ENCODE data around the gene PDE9A. TPM values are rescaled to one million over a fixed set of nuclear protein-coding genes. Genes with fewer than 3 reads are reported as not detected.
A peak's percentile ranks its signal among the peaks of the same experiment; 100 is the strongest.

Gene PDE9A
- total RNA-seq, 1 donor from 2014 or later, result 27.4 TPM

- H3K9me3 Mint-ChIP-seq, result no peaks in the 10 kb centered on the region
- H3K27ac Mint-ChIP-seq, result no peak overlapping the region
- no peak overlapping the region for H3K4me3 Mint-ChIP-seq
- peaks cover 23% of the 10 kb centered on the region for H3K4me1 Mint-ChIP-seq
- no peaks in the 10 kb centered on the region for H3K27me3 Mint-ChIP-seq (ENCODE audit: low read depth)
- H3K36me3 Mint-ChIP-seq, result no peaks in the 10 kb centered on the region
- no peak for DNase-seq (ENCODE audit: low spot score in 2 of 2, unreplicated experiment in 2 of 2)
- TF ChIP-seq, protein P1, sequence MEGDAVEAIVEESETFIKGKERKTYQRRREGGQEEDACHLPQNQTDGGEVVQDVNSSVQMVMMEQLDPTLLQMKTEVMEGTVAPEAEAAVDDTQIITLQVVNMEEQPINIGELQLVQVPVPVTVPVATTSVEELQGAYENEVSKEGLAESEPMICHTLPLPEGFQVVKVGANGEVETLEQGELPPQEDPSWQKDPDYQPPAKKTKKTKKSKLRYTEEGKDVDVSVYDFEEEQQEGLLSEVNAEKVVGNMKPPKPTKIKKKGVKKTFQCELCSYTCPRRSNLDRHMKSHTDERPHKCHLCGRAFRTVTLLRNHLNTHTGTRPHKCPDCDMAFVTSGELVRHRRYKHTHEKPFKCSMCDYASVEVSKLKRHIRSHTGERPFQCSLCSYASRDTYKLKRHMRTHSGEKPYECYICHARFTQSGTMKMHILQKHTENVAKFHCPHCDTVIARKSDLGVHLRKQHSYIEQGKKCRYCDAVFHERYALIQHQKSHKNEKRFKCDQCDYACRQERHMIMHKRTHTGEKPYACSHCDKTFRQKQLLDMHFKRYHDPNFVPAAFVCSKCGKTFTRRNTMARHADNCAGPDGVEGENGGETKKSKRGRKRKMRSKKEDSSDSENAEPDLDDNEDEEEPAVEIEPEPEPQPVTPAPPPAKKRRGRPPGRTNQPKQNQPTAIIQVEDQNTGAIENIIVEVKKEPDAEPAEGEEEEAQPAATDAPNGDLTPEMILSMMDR (IDR thresholded peaks at IDR 0.05; ENCODE audit: unreplicated experiment), result no peak
Observed at GRCh38 chr21:42666925-42667324, 13.5 kb downstream of the PDE9A start.

GRCh38 chr21:42668298-42668992 is 15.0 kb downstream of the PDE9A start:
- Mint-ChIP-seq H3K36me3 (no peaks in the 10 kb centered on the region), H3K27me3 (ENCODE audit: low read depth) (no peaks in the 10 kb centered on the region), H3K27ac (peak overlapping the region; percentile 65), H3K9me3 (no peaks in the 10 kb centered on the region), H3K4me3 (peak overlapping the region; percentile 18), H3K4me1 (peaks cover 38% of the 10 kb centered on the region)
- TF ChIP-seq, protein P1 (IDR thresholded peaks at IDR 0.05; ENCODE audit: unreplicated experiment), result no peak
- no peak for DNase-seq (ENCODE audit: low spot score in 2 of 2, unreplicated experiment in 2 of 2)

DNA sequence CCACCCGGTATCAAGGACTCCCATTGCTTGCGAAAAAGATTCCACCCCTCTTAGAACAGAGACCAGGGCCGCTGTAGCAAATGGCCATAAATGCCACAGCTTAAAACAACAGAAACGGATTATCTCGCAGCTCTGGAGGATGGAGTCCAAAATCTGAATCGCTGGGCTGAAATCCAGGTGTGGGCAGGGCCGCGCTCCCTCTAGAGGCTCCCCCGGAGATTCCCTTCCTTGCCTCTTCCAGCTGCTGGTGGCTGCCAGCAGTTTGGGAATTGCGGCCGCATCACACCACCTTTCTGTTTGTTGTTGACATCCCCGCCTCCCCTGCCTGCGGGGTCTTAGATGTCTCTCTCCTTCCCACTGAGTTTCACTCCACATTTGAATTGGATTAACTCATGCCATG is 15.6 kb downstream of the PDE9A start:
- DNase-seq (ENCODE audit: low spot score in 2 of 2, unreplicated experiment in 2 of 2), result no peak
- TF ChIP-seq, protein P1 (IDR thresholded peaks at IDR 0.05; ENCODE audit: unreplicated experiment), result no peak
- H3K4me3 Mint-ChIP-seq, result peak overlapping the region; percentile 18
- H3K9me3 Mint-ChIP-seq, result no peaks in the 10 kb centered on the region
- peak overlapping the region; percentile 65 for H3K27ac Mint-ChIP-seq
- no peaks in the 10 kb centered on the region for H3K27me3 Mint-ChIP-seq (ENCODE audit: low read depth)
- H3K4me1 Mint-ChIP-seq, result peaks cover 44% of the 10 kb centered on the region
- H3K36me3 Mint-ChIP-seq, result no peaks in the 10 kb centered on the region

DNA sequence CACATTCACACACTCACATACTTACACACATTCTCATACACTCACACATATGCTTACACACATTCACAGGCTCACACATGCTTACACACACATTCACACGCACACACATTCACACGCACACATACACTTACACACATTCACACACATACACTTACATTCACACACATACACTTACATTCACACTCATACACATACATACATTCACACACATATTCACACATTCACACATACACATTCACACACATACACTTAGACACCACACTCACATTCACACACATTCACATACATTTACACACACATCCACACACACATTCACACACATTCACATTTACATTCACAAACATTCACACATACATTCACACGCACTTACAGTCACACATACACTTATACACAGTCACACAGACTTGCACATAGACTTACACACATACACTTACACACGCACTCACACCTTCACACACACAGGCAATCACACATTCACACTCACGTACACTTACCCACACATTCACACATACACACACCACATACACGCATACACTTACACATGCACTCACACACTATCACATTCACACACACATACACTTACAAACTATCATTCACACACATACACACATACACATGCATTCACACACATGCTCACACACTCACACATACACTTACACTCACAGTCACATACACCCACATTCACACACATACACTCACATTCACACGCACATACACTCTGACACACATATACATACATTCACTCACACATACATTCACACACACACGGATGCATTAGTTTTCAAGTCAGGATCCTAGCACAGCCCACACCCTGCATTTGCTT is 16.8 kb downstream of the PDE9A start:
- Mint-ChIP-seq H3K9me3 (no peaks in the 10 kb centered on the region), H3K4me3 (no peak overlapping the region), H3K27ac (no peak overlapping the region), H3K36me3 (no peaks in the 10 kb centered on the region), H3K27me3 (ENCODE audit: low read depth) (no peaks in the 10 kb centered on the region), H3K4me1 (peaks cover 57% of the 10 kb centered on the region)
- DNase-seq (ENCODE audit: low spot score in 2 of 2, unreplicated experiment in 2 of 2), result no peak
- TF ChIP-seq, protein P1 (IDR thresholded peaks at IDR 0.05; ENCODE audit: unreplicated experiment), result no peak

DNA sequence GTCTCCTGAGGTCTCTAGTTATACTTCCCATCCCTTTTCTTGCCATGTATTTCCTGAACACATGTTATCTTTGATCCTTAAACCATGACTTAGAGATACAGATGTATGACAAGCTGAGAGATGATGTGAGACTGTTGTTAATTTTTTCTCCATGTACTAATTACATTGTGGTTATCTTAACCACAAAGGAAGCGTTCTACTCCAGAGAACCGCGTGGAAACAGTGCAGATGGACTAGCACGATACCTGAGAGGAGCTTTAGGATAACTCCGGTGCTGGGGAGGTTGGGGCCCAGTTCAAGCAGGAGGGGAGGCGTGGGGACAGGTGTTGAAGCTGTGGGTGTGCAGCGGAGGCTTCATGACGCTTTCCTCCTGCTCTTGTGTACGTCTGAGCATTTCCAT is 17.5 kb downstream of the PDE9A start:
- H3K4me3 Mint-ChIP-seq, result no peak overlapping the region
- peaks cover 2% of the 10 kb centered on the region for H3K36me3 Mint-ChIP-seq
- no peaks in the 10 kb centered on the region for H3K9me3 Mint-ChIP-seq
- peaks cover 63% of the 10 kb centered on the region for H3K4me1 Mint-ChIP-seq
- no peak overlapping the region for H3K27ac Mint-ChIP-seq
- TF ChIP-seq, protein P1 (IDR thresholded peaks at IDR 0.05; ENCODE audit: unreplicated experiment), result no peak
- no peaks in the 10 kb centered on the region for H3K27me3 Mint-ChIP-seq (ENCODE audit: low read depth)
- no peak for DNase-seq (ENCODE audit: low spot score in 2 of 2, unreplicated experiment in 2 of 2)

Data from mesothelial cell of epicardium (in vitro differentiated cells).